Endothelial cell of umbilical vein (primary cell): ENCODE results near the gene MYO15A. TPM values are rescaled to one million over a fixed set of nuclear protein-coding genes. Genes with fewer than 3 reads are reported as not detected.

ENCODE experiments used
- BruUV-seq: library from RNA; stranded (reverse); fragments of 400-500 nt; replicated peaks from 2 replicates; lab custom pipeline; 2021; lab: Mats Ljungman, UMichigan
- CTCF ChIA-PET: fragments of 300-600, 350-600 bp; sonication (Branson Sonifier 250); formaldehyde crosslinking; loops from one replicate; lab custom pipeline; 2021; ENCODE audit warnings: antibody characterized with exemption, inconsistent platforms; lab: Charles Lee
- POLR2A ChIA-PET: fragments of 300-600, 350-600 bp; sonication (Branson Sonifier 250); formaldehyde crosslinking; loops from one replicate; lab custom pipeline; 2021; ENCODE audit warnings: antibody characterized with exemption, inconsistent platforms; lab: Charles Lee
- DNase-seq: peaks from one replicate; pipeline ENCODE4 v3.0.0-alpha.2; 2011; ENCODE audit warnings: low read depth, low spot score
- FAIRE-seq: peaks from 2 replicates; lab custom pipeline; 2011; peaks lifted over from hg19 to GRCh38; lab: Jason Lieb, UNC
- H2AFZ ChIP-seq: 2 replicates; pipeline ENCODE4 v1.6.0; 2012; ENCODE audit warnings: low read depth, low read length, control low read depth, inconsistent platforms
- H3K27ac ChIP-seq: 2 replicates; pipeline ENCODE4 v1.5.1; 2011; ENCODE audit warnings: low read depth, mild to moderate bottlenecking, control low read depth, low read length, moderate library complexity; ENCODE audit not compliant: insufficient read depth
- H3K27me3 ChIP-seq, 2 experiments: 2 replicates each; pipeline versions ENCODE4 v1.6.0 to v1.6.1; 2011; ENCODE audit warnings: low read length in 2 of 2, mixed read lengths in 1 of 2; ENCODE audit not compliant: control insufficient read depth in 2 of 2, insufficient read depth in 2 of 2
- H3K36me3 ChIP-seq, 2 experiments: 2 replicates in 1 of 2; 3 replicates in 1 of 2; pipeline ENCODE4 v1.5.1; 2011; ENCODE audit warnings: low read length in 2 of 2, mild to moderate bottlenecking in 1 of 2, moderate library complexity in 1 of 2; ENCODE audit not compliant: control insufficient read depth in 2 of 2, insufficient read depth in 2 of 2; ENCODE audit errors: extremely low read depth in 1 of 2
- H3K4me1 ChIP-seq: 3 replicates; pipeline ENCODE4 v1.5.1; 2011; ENCODE audit warnings: mild to moderate bottlenecking, low read length; ENCODE audit not compliant: control insufficient read depth, insufficient read depth; ENCODE audit errors: extremely low read depth
- H3K4me2 ChIP-seq: 2 replicates; pipeline ENCODE4 v1.6.1; 2011; ENCODE audit warnings: low read length, control low read depth, mixed read lengths; ENCODE audit not compliant: insufficient read depth
- H3K4me3 ChIP-seq, 3 experiments: fragments of 200-600 bp in 1 of 3; sonication (generic), shearing (Covaris generic) in 1 of 3; replicated peaks in 1 of 3; 2 replicates each; pipeline ENCODE4 v1.5.1; 2011 to 2016; ENCODE audit warnings: control low read depth in 3 of 3, low read length in 3 of 3, mild to moderate bottlenecking in 2 of 3, inconsistent platforms in 1 of 3, low read depth in 1 of 3, moderate library complexity in 1 of 3; ENCODE audit not compliant: insufficient read depth in 1 of 3
- H3K79me2 ChIP-seq: 2 replicates; pipeline ENCODE4 v1.6.0; 2012; ENCODE audit warnings: low read length, inconsistent platforms; ENCODE audit not compliant: control insufficient read depth, insufficient read depth
- H3K9ac ChIP-seq: replicated peaks from 2 replicates; pipeline ENCODE3; 2011; ENCODE audit warnings: low read length, control low read depth; ENCODE audit not compliant: insufficient read depth; ENCODE audit errors: extremely low read depth
- H3K9me1 ChIP-seq: replicated peaks from 3 replicates; pipeline ENCODE4 v1.6.0; 2011; ENCODE audit warnings: mild to moderate bottlenecking, low read length; ENCODE audit not compliant: control insufficient read depth, insufficient read depth; ENCODE audit errors: extremely low read depth
- H3K9me3 ChIP-seq: replicated peaks from 2 replicates; pipeline ENCODE4 v1.5.1; 2012; ENCODE audit warnings: low read length, inconsistent platforms; ENCODE audit not compliant: control insufficient read depth, insufficient read depth
- H4K20me1 ChIP-seq: replicated peaks from 2 replicates; pipeline ENCODE3; 2011; ENCODE audit warnings: mild to moderate bottlenecking, low read length; ENCODE audit not compliant: control insufficient read depth, insufficient read depth; ENCODE audit errors: extremely low read depth
- CTCF ChIP-seq, 2 donors: IDR thresholded peaks; 1 replicate in 1 of 2; 2 replicates in 1 of 2; pipeline ENCODE4 v1.5.1; 2011; ENCODE audit warnings: low read length in 2 of 2, mild to moderate bottlenecking in 2 of 2, moderate library complexity in 2 of 2, control low read depth in 1 of 2, inconsistent platforms in 1 of 2, low read depth in 1 of 2; ENCODE audit not compliant: insufficient read depth in 1 of 2; ENCODE audit errors: extremely low read depth in 1 of 2
- EZH2 ChIP-seq: IDR thresholded peaks from 2 replicates; pipeline ENCODE4 v1.6.1; 2012; ENCODE audit warnings: borderline replicate concordance, low read depth, mild to moderate bottlenecking, moderate library complexity, low read length, inconsistent platforms; ENCODE audit not compliant: severe bottlenecking
- FOS ChIP-seq: IDR thresholded peaks from 2 replicates; pipeline ENCODE4 v1.6.1; 2011; ENCODE audit warnings: mild to moderate bottlenecking, low read length, moderate library complexity, borderline replicate concordance; ENCODE audit not compliant: insufficient read depth
- GATA2 ChIP-seq: IDR thresholded peaks from 2 replicates; pipeline ENCODE4 v1.7.0; 2011; ENCODE audit warnings: low read depth, mild to moderate bottlenecking, moderate library complexity, mixed read lengths, low read length; ENCODE audit not compliant: insufficient read length, insufficient read depth
- JUN ChIP-seq: IDR thresholded peaks from 2 replicates; pipeline ENCODE4 v1.6.1; 2011; ENCODE audit warnings: borderline replicate concordance, low read depth; ENCODE audit not compliant: insufficient read length, insufficient read depth
- MAX ChIP-seq: IDR thresholded peaks from 2 replicates; pipeline ENCODE4 v1.6.1; 2011; ENCODE audit not compliant: insufficient read depth, insufficient read length
- MYC ChIP-seq: IDR thresholded peaks from one replicate; pipeline ENCODE4 v1.6.1; 2011; ENCODE audit warnings: mild to moderate bottlenecking, low read depth, low read length
- POLR2A ChIP-seq: IDR thresholded peaks from 2 replicates; pipeline ENCODE4 v1.6.1; 2012; ENCODE audit warnings: low read depth, mild to moderate bottlenecking, control low read depth, low read length
- POLR2AphosphoS5 ChIP-seq: IDR thresholded peaks from 2 replicates; pipeline ENCODE4 v1.6.1; 2012; ENCODE audit warnings: low read depth, mild to moderate bottlenecking, control low read depth, low read length, moderate library complexity; ENCODE audit not compliant: insufficient read depth
- dilution Hi-C: fragments of 300-500 bp; cut with MboI; formaldehyde crosslinking; loops from one replicate; pipeline ENCODE4 v1.15.0; 2019; ENCODE audit warnings: low sequenced_read_pairs; ENCODE audit not compliant: extremely low pct_ligation_motif_present
- intact Hi-C: fragments of 100-400 bp; cut with micrococcal nuclease; formaldehyde crosslinking; loops from one replicate; pipeline ENCODE4 v1.10.0; 2022
- polyA plus RNA-seq, 4 experiments: library from polyadenylated mRNA; depleted of rRNA in 3 of 4; stranded (reverse) in 3 of 4; unstranded in 1 of 4; fragments of >200 nt; gene quantifications; 2 replicates each; pipeline versions ENCODE4 v1.2.1 to v1.2.3, GENCODE V29; 2011 to 2012; ENCODE audit warnings: missing spikeins in 1 of 4
- total RNA-seq: library from RNA; stranded (reverse); gene quantifications from 2 replicates; pipeline ENCODE4 v1.2.3, GENCODE V29; 2021

The MYO15A gene
- total and polyA plus RNA-seq, 2 donors (not counting 3 experiments of a cell fraction or from before 2014, with no cell fraction given) = 0.46 to 0.82 TPM

- no peak overlapping the region for H3K27ac ChIP-seq
- H3K9me1 ChIP-seq = no peaks in the 10 kb centered on the region
- TF ChIP-seq POLR2A (no peak), MAX (no peak), MYC (no peak), JUN (no peak), FOS (no peak), POLR2AphosphoS5 (no peak), CTCF (IDR thresholded peaks at IDR 0.05; ENCODE audit: extremely low read depth in 1 of 2, insufficient read depth in 1 of 2, low read depth in 1 of 2, low read length in 2 of 2) (no peak), EZH2 (no peak), GATA2 (no peak)
- H2AFZ ChIP-seq = no peak overlapping the region
- no peaks in the 10 kb centered on the region for H3K79me2 ChIP-seq
- no peak overlapping the region for H3K4me2 ChIP-seq
- DNase-seq = no peak
- TSS peak; percentile 9 for BruUV-seq
- intact Hi-C loops (no loop called here), dilution Hi-C loops (no loop called here)
- no peaks in the 10 kb centered on the region for H3K4me1 ChIP-seq
- H3K9me3 ChIP-seq = no peaks in the 10 kb centered on the region
- peaks cover 0 to 7% of the 10 kb centered on the region in 2 experiments for H3K36me3 ChIP-seq
- FAIRE-seq = no peak
- CTCF ChIA-PET = interaction anchor here (1.0 kb wide), 1 partner anchor 9 kb away, joined by 3 read pairs; no protein-coding TSS in a partner anchor
- no peaks in the 10 kb centered on the region for H4K20me1 ChIP-seq
- no peak overlapping the region for H3K4me3 ChIP-seq
- POLR2A ChIA-PET = interaction anchor here (1.3 kb wide), 1 partner anchor 10 kb away, joined by 3 read pairs; no protein-coding TSS in a partner anchor
- H3K9ac ChIP-seq = no peak overlapping the region
- H3K27me3 ChIP-seq = no peaks in the 10 kb centered on the region
Observed at GRCh38 chr17:18110636-18111145, 2.1 kb downstream of the MYO15A start.
